ENCODE data around the gene TSKS.

DNA sequence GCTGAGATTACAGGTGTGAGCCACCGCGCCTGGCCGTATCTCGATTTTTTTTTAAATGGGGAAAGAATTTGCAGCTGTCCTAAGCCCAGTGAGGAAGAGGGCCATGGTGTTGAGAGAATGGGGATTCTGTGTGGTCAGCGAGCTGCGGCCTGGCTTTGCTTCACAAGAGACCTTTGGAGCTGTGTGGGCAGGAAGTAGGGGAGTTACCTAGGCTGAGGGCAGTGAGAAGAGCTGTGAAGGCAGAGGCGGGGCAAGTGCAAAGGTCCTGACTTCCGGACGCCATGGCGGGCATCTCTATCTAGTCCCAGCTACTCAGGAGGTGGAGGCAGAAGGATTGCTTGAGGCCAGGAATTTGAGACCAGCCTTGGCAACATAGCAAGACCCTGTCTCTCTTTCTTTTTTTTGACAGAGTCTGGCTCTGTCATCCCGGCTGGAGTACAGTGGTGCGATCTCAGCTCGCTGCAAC is 8.6 kb upstream of the TSKS start:
- TF ChIP-seq ZNF274 (IDR thresholded peaks at IDR 0.05; ENCODE audit: low read length) = no peak
- no peak for TF ChIP-seq ZNF274 (tag by site-specific recombination; IDR thresholded peaks at IDR 0.05; ENCODE audit: borderline replicate concordance)
- TF ChIP-seq, protein P1, sequence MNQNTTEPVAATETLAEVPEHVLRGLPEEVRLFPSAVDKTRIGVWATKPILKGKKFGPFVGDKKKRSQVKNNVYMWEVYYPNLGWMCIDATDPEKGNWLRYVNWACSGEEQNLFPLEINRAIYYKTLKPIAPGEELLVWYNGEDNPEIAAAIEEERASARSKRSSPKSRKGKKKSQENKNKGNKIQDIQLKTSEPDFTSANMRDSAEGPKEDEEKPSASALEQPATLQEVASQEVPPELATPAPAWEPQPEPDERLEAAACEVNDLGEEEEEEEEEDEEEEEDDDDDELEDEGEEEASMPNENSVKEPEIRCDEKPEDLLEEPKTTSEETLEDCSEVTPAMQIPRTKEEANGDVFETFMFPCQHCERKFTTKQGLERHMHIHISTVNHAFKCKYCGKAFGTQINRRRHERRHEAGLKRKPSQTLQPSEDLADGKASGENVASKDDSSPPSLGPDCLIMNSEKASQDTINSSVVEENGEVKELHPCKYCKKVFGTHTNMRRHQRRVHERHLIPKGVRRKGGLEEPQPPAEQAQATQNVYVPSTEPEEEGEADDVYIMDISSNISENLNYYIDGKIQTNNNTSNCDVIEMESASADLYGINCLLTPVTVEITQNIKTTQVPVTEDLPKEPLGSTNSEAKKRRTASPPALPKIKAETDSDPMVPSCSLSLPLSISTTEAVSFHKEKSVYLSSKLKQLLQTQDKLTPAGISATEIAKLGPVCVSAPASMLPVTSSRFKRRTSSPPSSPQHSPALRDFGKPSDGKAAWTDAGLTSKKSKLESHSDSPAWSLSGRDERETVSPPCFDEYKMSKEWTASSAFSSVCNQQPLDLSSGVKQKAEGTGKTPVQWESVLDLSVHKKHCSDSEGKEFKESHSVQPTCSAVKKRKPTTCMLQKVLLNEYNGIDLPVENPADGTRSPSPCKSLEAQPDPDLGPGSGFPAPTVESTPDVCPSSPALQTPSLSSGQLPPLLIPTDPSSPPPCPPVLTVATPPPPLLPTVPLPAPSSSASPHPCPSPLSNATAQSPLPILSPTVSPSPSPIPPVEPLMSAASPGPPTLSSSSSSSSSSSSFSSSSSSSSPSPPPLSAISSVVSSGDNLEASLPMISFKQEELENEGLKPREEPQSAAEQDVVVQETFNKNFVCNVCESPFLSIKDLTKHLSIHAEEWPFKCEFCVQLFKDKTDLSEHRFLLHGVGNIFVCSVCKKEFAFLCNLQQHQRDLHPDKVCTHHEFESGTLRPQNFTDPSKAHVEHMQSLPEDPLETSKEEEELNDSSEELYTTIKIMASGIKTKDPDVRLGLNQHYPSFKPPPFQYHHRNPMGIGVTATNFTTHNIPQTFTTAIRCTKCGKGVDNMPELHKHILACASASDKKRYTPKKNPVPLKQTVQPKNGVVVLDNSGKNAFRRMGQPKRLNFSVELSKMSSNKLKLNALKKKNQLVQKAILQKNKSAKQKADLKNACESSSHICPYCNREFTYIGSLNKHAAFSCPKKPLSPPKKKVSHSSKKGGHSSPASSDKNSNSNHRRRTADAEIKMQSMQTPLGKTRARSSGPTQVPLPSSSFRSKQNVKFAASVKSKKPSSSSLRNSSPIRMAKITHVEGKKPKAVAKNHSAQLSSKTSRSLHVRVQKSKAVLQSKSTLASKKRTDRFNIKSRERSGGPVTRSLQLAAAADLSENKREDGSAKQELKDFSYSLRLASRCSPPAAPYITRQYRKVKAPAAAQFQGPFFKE (tag by site-specific recombination; IDR thresholded peaks at IDR 0.05; ENCODE audit: borderline replicate concordance) = no peak
- TF ChIP-seq, protein P2, sequence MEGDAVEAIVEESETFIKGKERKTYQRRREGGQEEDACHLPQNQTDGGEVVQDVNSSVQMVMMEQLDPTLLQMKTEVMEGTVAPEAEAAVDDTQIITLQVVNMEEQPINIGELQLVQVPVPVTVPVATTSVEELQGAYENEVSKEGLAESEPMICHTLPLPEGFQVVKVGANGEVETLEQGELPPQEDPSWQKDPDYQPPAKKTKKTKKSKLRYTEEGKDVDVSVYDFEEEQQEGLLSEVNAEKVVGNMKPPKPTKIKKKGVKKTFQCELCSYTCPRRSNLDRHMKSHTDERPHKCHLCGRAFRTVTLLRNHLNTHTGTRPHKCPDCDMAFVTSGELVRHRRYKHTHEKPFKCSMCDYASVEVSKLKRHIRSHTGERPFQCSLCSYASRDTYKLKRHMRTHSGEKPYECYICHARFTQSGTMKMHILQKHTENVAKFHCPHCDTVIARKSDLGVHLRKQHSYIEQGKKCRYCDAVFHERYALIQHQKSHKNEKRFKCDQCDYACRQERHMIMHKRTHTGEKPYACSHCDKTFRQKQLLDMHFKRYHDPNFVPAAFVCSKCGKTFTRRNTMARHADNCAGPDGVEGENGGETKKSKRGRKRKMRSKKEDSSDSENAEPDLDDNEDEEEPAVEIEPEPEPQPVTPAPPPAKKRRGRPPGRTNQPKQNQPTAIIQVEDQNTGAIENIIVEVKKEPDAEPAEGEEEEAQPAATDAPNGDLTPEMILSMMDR (tag by site-specific recombination; IDR thresholded peaks at IDR 0.05) = no peak
- TF ChIP-seq ZNF138 (tag by site-specific recombination; IDR thresholded peaks at IDR 0.05; ENCODE audit: borderline replicate concordance) = no peak
- TF ChIP-seq ZNF350 (tag by site-specific recombination; IDR thresholded peaks at IDR 0.05) = no peak
- TF ChIP-seq ZNF133 (tag by site-specific recombination; IDR thresholded peaks at IDR 0.05) = no peak
- TF ChIP-seq, protein P3, sequence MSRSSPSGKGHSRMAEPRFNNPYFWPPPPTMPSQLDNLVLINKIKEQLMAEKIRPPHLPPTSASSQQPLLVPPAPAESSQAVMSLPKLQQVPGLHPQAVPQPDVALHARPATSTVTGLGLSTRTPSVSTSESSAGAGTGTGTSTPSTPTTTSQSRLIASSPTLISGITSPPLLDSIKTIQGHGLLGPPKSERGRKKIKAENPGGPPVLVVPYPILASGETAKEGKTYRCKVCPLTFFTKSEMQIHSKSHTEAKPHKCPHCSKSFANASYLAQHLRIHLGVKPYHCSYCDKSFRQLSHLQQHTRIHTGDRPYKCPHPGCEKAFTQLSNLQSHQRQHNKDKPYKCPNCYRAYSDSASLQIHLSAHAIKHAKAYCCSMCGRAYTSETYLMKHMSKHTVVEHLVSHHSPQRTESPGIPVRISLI (tag by site-specific recombination; IDR thresholded peaks at IDR 0.05) = no peak
- no peak for TF ChIP-seq ZNF571 (tag by site-specific recombination; IDR thresholded peaks at IDR 0.05)
- TF ChIP-seq, protein P4, sequence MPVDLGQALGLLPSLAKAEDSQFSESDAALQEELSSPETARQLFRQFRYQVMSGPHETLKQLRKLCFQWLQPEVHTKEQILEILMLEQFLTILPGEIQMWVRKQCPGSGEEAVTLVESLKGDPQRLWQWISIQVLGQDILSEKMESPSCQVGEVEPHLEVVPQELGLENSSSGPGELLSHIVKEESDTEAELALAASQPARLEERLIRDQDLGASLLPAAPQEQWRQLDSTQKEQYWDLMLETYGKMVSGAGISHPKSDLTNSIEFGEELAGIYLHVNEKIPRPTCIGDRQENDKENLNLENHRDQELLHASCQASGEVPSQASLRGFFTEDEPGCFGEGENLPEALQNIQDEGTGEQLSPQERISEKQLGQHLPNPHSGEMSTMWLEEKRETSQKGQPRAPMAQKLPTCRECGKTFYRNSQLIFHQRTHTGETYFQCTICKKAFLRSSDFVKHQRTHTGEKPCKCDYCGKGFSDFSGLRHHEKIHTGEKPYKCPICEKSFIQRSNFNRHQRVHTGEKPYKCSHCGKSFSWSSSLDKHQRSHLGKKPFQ (tag by site-specific recombination; IDR thresholded peaks at IDR 0.05) = no peak
- TF ChIP-seq, protein P5, sequence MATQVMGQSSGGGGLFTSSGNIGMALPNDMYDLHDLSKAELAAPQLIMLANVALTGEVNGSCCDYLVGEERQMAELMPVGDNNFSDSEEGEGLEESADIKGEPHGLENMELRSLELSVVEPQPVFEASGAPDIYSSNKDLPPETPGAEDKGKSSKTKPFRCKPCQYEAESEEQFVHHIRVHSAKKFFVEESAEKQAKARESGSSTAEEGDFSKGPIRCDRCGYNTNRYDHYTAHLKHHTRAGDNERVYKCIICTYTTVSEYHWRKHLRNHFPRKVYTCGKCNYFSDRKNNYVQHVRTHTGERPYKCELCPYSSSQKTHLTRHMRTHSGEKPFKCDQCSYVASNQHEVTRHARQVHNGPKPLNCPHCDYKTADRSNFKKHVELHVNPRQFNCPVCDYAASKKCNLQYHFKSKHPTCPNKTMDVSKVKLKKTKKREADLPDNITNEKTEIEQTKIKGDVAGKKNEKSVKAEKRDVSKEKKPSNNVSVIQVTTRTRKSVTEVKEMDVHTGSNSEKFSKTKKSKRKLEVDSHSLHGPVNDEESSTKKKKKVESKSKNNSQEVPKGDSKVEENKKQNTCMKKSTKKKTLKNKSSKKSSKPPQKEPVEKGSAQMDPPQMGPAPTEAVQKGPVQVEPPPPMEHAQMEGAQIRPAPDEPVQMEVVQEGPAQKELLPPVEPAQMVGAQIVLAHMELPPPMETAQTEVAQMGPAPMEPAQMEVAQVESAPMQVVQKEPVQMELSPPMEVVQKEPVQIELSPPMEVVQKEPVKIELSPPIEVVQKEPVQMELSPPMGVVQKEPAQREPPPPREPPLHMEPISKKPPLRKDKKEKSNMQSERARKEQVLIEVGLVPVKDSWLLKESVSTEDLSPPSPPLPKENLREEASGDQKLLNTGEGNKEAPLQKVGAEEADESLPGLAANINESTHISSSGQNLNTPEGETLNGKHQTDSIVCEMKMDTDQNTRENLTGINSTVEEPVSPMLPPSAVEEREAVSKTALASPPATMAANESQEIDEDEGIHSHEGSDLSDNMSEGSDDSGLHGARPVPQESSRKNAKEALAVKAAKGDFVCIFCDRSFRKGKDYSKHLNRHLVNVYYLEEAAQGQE (tag by site-specific recombination; IDR thresholded peaks at IDR 0.05) = no peak
- no peak for TF ChIP-seq SCRT1 (tag by site-specific recombination; IDR thresholded peaks at IDR 0.05; ENCODE audit: borderline replicate concordance)
